Inflammatory macrophage treated with lipopolysaccharide for 1 hour (primary cell): ENCODE measurements around the gene NTRK2.

Experiments
- DNase-seq, 2 donors: peaks; one replicate each; pipeline ENCODE4 v3.0.0-alpha.2; 2020 to 2022

The NTRK2 gene

DNA sequence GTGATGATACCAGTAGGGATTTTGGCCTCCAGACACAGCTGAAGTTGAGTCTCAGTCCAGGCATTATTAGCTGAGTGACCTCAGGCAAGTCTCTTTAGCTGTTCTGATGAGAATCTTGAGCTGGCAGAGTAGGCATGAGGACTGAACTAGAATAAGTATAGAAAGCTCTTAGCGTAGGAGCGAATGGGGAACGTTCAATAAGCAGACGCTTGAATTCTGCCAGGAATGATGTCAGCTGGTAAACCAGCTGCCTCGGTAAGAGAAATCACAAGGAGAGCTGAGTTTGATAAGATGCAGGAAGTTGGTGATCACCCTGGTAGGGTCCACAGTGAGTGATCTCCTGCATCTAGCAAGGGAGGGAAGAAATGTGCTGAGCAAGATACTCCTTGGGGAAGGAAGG, 280.4 kb downstream of the NTRK2 start:
- no peak for DNase-seq

DNA sequence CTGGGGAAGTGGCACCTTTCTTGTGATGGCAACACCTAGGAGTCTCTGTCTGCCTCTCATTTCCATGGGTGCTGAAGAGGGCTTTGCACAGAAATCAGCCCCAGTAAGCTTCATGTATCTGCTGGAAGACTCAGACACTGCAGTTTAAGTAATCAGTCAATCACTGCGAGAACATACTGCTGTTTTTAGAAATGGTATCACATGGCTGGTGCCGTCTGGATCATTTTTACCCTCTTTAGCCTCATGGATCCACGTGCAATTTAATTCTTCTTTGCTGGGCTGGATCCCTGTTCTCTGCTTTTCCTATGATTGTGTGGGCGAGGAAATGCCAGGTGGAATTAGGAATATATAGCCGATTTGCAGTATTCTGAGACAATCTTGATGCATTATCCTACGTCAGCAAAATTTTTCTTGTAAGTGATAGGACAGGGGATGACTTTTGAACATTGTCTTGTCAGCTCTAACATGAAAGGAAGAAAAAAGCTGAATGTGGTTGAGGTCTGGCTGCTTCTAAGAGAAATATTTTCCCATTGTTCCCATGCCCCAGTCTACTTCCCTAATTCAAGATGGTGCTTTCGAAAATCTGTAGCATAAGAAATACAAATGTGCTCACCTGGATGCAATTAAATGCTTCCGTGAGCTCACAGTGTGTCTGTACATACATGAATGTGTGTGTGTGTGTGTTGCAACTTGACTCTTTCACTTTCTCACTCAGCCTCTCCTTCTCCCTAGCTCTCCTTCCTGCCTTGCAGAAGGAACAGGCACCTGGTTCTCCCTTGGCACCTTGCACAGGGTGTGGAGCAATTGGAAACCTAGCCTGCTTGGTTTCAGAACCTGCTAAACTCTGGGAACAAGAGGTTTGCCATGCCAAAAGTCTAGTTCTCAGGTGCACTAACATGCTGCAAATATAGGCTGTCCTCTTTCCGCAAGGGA, 281.6 kb downstream of the NTRK2 start:
- DNase-seq = no peak

- DNase-seq = no peak
Measured at GRCh38 chr9:84953252-84953773, 283.8 kb downstream of the NTRK2 start.

DNA sequence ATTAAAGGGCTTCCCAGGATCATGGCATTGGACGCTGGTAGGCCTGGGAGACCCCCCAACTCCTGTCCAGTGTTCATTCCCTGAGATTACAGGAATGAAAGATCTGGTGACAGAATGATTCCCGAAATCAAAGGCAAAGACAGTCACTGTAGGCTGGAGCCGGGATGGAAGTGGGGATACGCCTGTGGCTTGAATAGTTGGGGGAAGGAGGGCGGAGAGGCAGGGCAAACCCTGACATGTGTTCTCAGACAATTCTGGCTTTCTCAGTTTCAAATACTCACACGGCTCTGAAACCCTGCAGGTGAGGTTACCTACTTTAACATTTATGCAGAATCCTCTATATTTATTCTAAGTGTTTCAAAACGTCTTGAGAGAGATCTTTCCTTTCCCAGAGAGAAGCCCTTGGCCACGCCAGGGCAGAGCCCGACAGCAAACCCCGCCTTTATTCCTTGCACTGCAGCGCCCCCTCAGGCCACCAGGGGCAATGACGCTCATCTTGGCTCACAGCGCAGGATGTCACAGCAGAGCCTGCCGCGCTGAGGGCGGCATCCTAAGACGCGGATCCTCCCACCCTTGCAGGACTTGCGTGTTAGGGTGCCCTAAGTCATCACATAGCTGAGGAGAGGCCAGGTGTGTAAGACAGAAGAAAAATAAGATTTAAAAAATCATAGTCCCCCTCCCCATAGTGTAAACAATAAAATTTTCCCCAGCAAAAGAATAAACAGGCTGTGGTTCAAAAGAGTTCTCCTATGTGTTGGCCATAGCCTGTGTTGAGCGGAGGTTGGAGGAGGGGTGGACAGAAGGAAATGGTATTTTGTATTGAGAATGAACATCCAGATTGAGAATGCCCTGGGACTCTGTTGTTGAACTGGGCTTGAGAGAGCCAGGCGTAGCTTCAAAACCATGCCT, 284.5 kb downstream of the NTRK2 start:
- peak; percentile 5 to 35 for DNase-seq

- DNase-seq = no peak
Measured at GRCh38 chr9:84955155-84955554, 285.6 kb downstream of the NTRK2 start.

- DNase-seq = no peak
Measured at GRCh38 chr9:84955971-84956370, 286.4 kb downstream of the NTRK2 start.

DNA sequence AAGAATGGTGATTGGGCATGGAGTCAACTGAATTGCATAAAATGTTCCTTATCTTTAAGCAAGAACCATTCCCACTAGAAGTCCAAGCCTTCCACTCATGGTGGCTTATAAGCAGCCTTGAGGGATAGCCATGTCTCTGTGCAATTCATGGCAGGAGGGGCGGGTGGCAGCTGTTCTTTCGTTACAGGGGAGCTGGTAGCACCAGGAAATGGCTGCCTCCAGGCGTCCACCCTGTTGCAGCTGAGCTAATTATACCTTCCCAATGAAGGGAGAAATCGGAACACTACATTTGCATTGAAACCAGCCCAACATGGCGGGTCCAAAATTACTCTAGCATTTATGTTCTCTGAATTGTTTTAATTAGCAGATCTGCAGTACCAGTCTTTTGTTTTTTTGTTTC, 289.8 kb downstream of the NTRK2 start:
- no peak for DNase-seq

DNA sequence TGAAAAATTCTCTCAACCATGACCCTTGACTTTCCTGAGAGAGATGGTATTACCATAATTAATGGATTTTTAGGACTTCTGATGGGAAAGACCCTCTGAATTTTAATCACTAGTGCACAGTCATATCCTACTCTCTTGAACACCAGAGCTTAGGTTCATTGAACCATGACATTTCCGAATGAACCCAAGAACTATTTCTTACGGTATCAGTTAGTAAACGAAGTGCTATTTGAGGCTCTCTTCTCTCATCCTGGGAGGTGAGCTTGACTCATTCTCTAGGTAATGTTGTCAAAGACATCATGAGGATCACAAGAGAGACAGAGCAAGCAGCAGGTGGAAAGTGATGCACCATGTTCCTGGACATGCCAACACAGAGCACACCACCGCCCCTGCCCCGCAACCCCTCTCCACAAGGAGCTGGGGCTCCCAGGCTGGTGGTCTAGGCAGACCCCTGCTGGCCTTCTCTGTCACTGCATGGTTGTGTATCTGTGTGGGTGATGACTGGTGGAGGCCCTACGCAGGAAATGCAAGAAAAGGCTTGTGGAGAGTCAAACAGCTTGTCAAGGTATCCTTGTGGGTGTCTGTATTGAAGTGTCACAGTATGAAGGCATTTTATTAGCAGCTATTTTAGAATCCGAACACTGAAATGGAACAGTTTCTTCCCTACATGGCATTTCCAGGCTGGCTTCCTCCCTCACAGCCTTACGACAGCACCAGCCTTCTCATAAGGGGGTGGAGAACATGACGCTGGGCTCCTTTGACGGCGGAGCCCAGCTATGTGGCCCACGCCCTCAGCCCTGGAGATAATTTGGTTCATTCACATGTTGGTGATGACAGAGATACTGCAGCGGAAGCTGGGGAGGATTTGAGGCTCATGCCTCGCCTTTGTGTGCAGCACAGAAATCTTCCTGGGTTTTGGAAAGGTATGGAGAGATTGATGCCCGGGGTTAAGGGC, 297.6 kb downstream of the NTRK2 start:
- no peak for DNase-seq

GRCh38 chr9:84969084-84969483, 299.6 kb downstream of the NTRK2 start:
- no peak for DNase-seq

DNA sequence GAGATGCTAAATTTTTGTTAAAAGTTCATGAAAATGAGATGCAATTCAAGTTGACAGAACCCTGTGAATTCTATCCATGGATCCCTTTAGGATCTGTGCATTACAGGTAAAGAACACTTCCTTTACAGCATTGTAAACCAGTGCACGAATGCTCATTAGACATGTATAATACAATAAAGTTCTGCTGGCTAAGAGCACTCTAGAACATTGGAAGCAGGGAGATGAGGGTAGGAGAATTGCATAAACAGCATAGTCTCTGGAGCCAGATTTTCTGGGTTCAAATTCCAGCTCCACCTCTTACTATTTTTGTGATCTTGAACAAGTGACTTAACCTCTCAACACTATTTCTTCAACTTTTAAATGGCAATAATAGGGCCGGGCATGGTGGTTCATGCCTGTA, 300.2 kb downstream of the NTRK2 start:
- no peak for DNase-seq

GRCh38 chr9:84970432-84970831, 300.9 kb downstream of the NTRK2 start:
- DNase-seq = no peak

- no peak for DNase-seq
Measured at GRCh38 chr9:84971571-84971970, 302.0 kb downstream of the NTRK2 start.

- DNase-seq = no peak
Measured at GRCh38 chr9:84974258-84974657, 304.7 kb downstream of the NTRK2 start.

DNA sequence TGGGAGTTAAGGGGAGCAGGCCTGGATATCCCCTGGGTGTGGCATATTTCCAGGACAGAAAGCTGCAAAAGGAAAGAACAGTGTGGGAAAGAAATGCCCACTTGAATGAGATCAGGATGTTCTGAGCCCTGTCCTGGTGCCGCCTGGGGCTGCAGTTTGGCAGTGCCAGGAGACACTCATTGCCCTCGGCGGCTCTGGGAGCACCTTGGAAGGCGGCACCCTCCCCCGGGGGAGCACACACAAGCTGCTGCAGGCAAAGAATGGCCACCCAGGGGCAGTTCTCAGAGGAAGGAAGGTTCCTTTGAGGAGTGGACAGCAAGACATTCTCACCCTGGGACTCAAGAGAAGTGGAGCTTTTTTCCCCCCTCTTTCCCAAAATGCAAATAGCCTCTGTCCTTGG, 305.3 kb downstream of the NTRK2 start:
- DNase-seq = no peak

DNA sequence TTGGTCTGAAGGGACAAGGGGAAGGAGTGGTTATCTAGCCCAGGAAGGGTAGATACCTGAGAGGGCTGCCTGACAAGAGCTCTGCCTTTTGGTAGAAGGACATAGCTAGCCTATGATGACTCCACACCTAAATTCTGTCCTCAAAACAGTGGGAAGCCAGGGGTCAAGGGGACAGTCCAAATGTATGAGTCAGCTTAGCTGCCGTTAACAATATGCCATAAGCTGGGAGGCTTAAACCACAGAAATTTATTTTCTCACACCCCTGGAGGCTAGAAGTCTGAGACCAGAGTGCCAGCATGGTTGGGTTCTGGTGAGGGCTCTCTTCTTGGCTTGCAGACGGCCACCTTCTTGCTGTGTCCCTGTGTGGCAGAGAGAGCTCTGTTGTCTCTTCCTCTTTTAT, 306.4 kb downstream of the NTRK2 start:
- no peak for DNase-seq

DNA sequence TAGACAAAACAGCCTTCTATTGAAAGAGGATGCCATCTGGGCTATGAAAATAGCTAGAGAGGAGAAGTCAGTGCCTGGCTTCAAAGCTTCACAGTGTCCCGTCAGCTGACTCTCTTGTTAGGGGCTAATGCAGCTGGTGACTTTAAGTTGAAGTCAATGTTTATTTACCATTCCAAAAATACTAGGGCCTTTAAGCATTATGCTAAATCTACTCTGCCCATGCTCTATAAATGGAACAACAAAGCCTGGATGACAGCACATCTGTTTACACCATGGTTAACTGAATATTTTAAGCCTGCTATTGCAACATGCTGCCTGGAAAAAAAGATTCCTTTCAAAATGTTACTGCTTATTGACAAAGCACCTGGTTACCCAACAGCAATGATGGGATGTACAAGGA, 309.1 kb downstream of the NTRK2 start:
- DNase-seq = no peak

- DNase-seq = no peak
Measured at GRCh38 chr9:84983749-84984148, 314.2 kb downstream of the NTRK2 start.

DNA sequence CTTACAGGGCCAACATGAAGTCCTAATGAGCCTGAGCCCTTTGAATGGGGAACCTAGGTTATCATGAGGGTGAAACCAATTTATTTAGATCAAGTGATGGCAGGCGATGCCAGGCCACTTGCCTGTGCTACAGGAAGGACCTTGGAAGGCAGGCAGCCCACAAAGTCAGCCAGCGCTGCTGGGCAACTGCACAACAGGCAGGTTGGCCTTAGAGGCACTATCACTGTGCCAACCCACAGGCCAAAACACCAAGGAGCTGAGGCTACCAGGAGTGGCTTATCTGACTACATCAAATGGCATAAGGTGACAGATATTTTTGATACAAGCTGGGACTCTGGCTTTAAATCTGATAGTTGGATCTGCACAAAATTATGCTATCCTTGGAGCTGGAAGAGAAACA, 319.1 kb downstream of the NTRK2 start:
- no peak for DNase-seq

DNA sequence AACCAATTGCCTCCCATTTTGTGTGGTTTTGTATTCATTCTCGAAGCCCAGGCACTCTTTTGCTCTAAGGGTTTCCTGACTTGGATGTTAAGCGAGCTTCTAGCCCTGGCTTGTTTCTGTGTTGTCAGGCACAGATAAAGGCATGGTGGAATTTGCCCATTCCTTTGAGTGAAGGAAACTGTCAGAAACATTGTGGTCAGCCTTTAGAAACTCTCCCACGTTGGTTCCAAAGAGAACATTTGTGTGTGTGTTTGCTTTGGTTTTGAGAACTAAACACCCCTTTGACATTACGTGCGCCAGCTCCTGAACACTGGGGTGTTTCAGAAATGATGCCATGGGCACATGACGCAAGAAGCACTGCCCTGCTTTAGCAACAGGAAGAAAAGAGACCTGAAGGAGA, 320.9 kb downstream of the NTRK2 start:
- no peak for DNase-seq

DNA sequence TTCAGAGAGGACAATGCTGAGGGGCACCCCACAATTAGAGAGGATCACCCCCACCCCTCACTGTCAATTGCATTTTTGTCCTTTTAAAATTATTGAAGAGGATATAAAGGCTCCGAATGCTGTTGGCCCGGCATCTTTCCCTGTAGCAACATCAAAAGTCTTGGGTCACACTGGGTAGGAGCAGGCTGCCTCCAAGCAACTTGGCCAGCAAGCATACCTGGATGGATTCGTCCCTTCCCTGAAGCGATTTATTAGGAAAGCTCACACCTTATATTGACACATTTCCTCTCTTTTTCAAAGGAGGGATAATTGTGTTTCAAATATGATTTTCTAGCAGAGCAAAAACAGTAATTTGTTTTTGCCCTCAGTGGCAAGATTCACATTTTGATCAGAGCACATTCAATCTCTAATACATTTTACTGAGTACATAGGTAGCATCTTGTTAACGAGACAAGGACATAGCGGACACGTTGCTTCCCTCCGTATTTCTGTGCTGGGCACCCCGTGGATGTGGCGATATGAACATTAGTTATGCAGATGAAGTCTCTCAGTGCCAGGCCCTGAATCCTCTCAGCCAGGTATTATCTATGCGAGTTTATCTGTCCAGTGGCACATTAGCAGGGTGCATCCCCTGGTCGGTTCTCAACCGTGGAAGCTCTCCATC, 321.5 kb downstream of the NTRK2 start:
- DNase-seq = no peak

- DNase-seq = no peak
Measured at GRCh38 chr9:84991514-84991870, 322.0 kb downstream of the NTRK2 start.

DNA sequence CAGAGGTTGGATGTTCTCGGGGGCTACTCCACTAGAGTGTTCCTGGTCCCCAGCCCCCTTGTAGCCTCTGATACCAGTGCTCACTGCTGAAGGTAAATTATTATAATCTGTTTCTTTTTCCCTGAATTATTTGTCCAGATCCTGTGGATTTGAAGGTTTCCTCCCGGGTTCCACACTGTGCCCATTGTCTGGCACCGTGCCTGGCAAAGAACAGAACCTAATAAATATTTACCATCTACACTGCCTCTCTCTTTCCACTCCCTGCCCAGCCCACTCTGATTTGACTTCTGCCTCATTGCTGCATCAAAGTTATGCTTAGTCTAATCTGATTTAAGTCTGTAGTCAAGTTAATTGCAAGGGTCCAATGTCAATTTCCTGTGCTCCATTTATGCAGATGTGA, 322.9 kb downstream of the NTRK2 start:
- DNase-seq = no peak
